Measurements from ENCODE around the gene ZNF774. TPM values are rescaled to one million over a fixed set of nuclear protein-coding genes. Genes with fewer than 3 reads are reported as not detected.
A peak's percentile ranks its signal among the peaks of the same experiment; 100 is the strongest.

ZNF774 gene
- total RNA-seq, 1 experiment from 2014 or later: 2.6 TPM

GRCh38 chr15:90394748-90395442, 42.8 kb downstream of the ZNF774 start:
- Mint-ChIP-seq H3K9me3 (ENCODE audit: unreplicated experiment) (no peaks in the 10 kb centered on the region), H3K36me3 (ENCODE audit: insufficient read depth, unreplicated experiment) (peaks cover 63% of the 10 kb centered on the region), H3K27me3 (ENCODE audit: insufficient read depth, unreplicated experiment) (no peaks in the 10 kb centered on the region), H3K27ac (ENCODE audit: low read depth, unreplicated experiment) (peak overlapping the region; percentile 84), H3K4me3 (ENCODE audit: unreplicated experiment) (no peak overlapping the region), H3K4me1 (ENCODE audit: insufficient read depth, unreplicated experiment) (peaks cover 54% of the 10 kb centered on the region)
- intact Hi-C loops (cut with micrococcal nuclease): loop anchor here (5.0 kb wide), 1 partner anchor 87 kb away; no protein-coding TSS in a partner anchor
- ChIA-PET POLR2A (interaction anchor here (0.8 to 2.1 kb wide), 5 partner anchors 8 to 45 kb away, joined by 3 to 12 read pairs (median 3); no protein-coding TSS in a partner anchor), CTCF (interaction anchor here (0.6 to 2.4 kb wide), 7 partner anchors 10 to 1488 kb away, joined by 3 to 14 read pairs (median 3); no protein-coding TSS in a partner anchor)
- no peak for DNase-seq (ENCODE audit: unreplicated experiment)
- TF ChIP-seq, protein P1, sequence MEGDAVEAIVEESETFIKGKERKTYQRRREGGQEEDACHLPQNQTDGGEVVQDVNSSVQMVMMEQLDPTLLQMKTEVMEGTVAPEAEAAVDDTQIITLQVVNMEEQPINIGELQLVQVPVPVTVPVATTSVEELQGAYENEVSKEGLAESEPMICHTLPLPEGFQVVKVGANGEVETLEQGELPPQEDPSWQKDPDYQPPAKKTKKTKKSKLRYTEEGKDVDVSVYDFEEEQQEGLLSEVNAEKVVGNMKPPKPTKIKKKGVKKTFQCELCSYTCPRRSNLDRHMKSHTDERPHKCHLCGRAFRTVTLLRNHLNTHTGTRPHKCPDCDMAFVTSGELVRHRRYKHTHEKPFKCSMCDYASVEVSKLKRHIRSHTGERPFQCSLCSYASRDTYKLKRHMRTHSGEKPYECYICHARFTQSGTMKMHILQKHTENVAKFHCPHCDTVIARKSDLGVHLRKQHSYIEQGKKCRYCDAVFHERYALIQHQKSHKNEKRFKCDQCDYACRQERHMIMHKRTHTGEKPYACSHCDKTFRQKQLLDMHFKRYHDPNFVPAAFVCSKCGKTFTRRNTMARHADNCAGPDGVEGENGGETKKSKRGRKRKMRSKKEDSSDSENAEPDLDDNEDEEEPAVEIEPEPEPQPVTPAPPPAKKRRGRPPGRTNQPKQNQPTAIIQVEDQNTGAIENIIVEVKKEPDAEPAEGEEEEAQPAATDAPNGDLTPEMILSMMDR (IDR thresholded peaks at IDR 0.05; ENCODE audit: unreplicated experiment): no peak
- BruUV-seq (replicated peaks): no TSS peak

DNA sequence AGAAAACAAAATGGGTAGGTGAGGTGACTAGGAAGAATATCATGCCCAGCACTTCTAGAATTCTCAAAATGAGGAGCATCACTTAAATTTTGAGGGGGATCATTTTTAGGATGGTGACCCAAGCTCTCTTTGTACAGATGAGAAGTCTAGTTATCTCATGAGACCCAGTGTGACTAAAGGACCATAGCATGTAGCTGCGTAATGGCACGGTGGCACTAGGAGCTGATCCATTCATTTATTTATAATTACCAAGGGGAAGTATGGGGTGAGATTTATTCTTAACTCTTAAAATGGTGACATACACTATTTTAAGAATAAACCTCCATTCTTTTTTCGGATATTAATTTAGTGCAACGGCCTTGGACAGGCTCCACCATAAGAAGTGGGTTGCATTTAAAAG, 44.2 kb downstream of the ZNF774 start:
- TF ChIP-seq, protein P1 (IDR thresholded peaks at IDR 0.05; ENCODE audit: unreplicated experiment): no peak
- Mint-ChIP-seq H3K9me3 (ENCODE audit: unreplicated experiment) (no peaks in the 10 kb centered on the region), H3K4me1 (ENCODE audit: insufficient read depth, unreplicated experiment) (peaks cover 46% of the 10 kb centered on the region), H3K36me3 (ENCODE audit: insufficient read depth, unreplicated experiment) (peaks cover 49% of the 10 kb centered on the region), H3K4me3 (ENCODE audit: unreplicated experiment) (no peak overlapping the region), H3K27me3 (ENCODE audit: insufficient read depth, unreplicated experiment) (no peaks in the 10 kb centered on the region), H3K27ac (ENCODE audit: low read depth, unreplicated experiment) (peak overlapping the region; percentile 84)
- CTCF ChIA-PET: interaction anchor here (0.6 to 2.4 kb wide), 4 partner anchors 34 to 86 kb away, joined by 3 to 14 read pairs (median 4); no protein-coding TSS in a partner anchor
- intact Hi-C loops (cut with micrococcal nuclease): no loop called here
- no TSS peak for BruUV-seq (replicated peaks)
- DNase-seq (ENCODE audit: unreplicated experiment): no peak
- POLR2A ChIA-PET: interaction anchor here (0.5 to 2.1 kb wide), 6 partner anchors 17 to 48 kb away, joined by 3 to 12 read pairs (median 4); no protein-coding TSS in a partner anchor

GRCh38 chr15:90400005-90400758, 48.1 kb downstream of the ZNF774 start:
- Mint-ChIP-seq H3K27me3 (ENCODE audit: insufficient read depth, unreplicated experiment) (no peaks in the 10 kb centered on the region), H3K4me3 (ENCODE audit: unreplicated experiment) (peak overlapping the region; percentile 52), H3K36me3 (ENCODE audit: insufficient read depth, unreplicated experiment) (peaks cover 35% of the 10 kb centered on the region), H3K9me3 (ENCODE audit: unreplicated experiment) (no peaks in the 10 kb centered on the region), H3K4me1 (ENCODE audit: insufficient read depth, unreplicated experiment) (peaks cover 33% of the 10 kb centered on the region), H3K27ac (ENCODE audit: low read depth, unreplicated experiment) (peak overlapping the region; percentile 87)
- intact Hi-C loops (cut with micrococcal nuclease): loop anchor here (2.0 kb wide), 1 partner anchor 21 kb away; no protein-coding TSS in a partner anchor
- ChIA-PET POLR2A (interaction anchor here (0.7 to 9.0 kb wide), 12 partner anchors 9 to 90 kb away, joined by 3 to 159 read pairs (median 19); partner anchors contain the start of genes IQGAP1 and ZNF774), CTCF (interaction anchor here (0.6 to 1.7 kb wide), 5 partner anchors 14 to 252 kb away, joined by 3 to 5 read pairs (median 3); no protein-coding TSS in a partner anchor)
- TSS peak; percentile 97 for BruUV-seq (replicated peaks)
- peak; percentile 58 for DNase-seq (ENCODE audit: unreplicated experiment)
- TF ChIP-seq, protein P1 (IDR thresholded peaks at IDR 0.05; ENCODE audit: unreplicated experiment): no peak
